Coronary artery (tissue), 2 donors: Measurements from ENCODE around the gene EPHA8.

Experiments
- DNase-seq: peaks from one replicate; pipeline ENCODE4 v3.0.0-alpha.2; 2017; ENCODE audit warnings: low spot score
- H3K27ac ChIP-seq, 2 donors: fragments of 200-600 bp; sonication (generic); one replicate each; pipeline ENCODE4 v1.5.1; 2016 to 2019
- H3K4me3 ChIP-seq: fragments of 200-600 bp; sonication (generic); 2 replicates; pipeline ENCODE4 v1.5.1; 2016; ENCODE audit warnings: mild to moderate bottlenecking, moderate library complexity
- TF ChIP-seq, protein P1 (sequence below): fragments of 200-600 bp; sonication (generic); IDR thresholded peaks from one replicate; pipeline ENCODE4 v1.5.1; 2019; ENCODE audit warnings: antibody characterized with exemption

The EPHA8 gene

DNA sequence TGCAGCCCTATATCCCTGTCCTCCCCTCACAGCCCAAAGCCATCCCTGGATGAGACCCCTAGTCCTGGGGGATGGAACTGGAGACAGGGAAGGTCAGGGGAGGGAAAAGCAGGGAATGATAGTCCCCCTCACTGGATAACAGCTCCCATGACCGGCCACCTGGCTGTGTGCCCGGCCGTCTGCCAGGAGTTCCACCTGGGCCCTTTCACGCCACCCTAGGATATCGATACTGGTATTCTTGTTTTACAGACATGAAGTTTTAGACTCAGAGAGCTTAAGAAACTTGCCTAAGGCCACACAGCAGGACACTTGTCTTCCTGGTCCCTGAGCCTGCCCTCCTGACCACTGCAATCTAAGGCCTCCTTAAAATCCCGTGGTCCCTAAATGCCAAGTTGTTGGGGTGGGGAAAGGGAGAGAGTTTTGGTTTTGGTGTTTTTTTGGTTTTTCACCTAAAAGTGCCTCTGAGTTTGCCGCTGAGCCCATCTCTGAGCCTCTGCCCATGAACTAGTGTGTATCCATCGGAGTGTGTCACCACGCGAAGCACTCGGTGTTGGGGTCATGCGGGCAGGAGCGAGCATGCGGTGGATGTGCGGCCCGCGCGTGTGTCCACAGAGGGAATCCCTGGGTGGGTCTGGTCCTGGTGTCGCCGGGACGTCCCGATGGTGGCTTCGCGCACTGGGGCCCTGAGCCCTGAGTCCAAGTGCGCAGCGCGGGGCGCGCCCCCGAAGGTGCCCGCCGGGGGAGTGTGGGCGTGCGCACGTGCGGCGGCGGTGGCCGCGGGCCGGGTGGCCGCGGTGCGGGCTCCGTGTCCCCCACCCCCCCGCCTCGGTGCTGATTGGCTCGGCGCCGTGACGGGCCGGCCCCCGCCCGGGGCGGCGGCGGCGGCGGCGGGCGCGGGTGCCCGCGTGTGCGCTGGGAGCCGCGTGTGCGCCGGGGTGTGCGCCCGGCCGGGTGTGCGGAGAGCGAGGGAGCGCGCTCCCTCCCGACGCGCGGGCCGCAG, at the start of gene EPHA8:
TSS of gene EPHA8 (plus strand) at position 906 of the 1,000 bp plus-strand sequence. CDS start 147 bp downstream, outside the sequence.
- no peak for DNase-seq
- Histone ChIP-seq H3K27ac (no peak within 1 kb of the TSS), H3K4me3 (peak within 1 kb of the TSS; percentile 68)
- TF ChIP-seq, protein P1, sequence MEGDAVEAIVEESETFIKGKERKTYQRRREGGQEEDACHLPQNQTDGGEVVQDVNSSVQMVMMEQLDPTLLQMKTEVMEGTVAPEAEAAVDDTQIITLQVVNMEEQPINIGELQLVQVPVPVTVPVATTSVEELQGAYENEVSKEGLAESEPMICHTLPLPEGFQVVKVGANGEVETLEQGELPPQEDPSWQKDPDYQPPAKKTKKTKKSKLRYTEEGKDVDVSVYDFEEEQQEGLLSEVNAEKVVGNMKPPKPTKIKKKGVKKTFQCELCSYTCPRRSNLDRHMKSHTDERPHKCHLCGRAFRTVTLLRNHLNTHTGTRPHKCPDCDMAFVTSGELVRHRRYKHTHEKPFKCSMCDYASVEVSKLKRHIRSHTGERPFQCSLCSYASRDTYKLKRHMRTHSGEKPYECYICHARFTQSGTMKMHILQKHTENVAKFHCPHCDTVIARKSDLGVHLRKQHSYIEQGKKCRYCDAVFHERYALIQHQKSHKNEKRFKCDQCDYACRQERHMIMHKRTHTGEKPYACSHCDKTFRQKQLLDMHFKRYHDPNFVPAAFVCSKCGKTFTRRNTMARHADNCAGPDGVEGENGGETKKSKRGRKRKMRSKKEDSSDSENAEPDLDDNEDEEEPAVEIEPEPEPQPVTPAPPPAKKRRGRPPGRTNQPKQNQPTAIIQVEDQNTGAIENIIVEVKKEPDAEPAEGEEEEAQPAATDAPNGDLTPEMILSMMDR = no peak

DNA sequence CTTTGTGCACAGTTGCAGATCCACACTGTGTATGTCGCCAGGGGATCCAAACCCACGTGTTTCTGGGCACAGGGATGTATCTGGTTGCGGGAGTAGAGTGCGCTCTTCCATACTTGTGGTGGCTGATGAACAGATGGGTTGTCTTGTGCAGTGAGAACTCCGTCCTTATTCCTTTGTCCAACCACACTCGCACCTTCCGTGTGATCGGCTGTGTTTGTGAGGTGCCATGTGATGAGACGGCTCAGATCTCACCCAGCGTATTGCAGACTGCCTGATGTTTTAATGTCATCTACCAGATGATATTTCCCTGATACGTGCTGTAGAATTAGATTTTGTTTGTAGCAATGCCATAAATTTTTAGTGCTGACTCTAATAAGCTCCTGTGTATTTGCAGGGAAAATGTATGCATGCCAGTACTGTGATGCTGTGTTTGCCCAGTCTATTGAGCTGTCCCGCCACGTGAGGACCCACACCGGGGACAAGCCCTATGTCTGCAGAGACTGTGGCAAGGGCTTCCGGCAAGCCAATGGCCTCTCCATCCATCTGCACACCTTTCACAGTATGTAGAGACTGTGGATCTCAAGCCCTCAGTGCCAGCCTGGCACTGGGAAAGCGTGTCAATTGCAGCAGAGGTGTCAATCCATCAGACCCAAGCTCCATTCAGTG, 46.2 kb upstream of the EPHA8 start:
- TF ChIP-seq, protein P1 = no peak
- no peak overlapping the region for H3K4me3 ChIP-seq
- H3K27ac ChIP-seq = peak overlapping the region in 1 of 2 donors; percentile 29
- no peak for DNase-seq

DNA sequence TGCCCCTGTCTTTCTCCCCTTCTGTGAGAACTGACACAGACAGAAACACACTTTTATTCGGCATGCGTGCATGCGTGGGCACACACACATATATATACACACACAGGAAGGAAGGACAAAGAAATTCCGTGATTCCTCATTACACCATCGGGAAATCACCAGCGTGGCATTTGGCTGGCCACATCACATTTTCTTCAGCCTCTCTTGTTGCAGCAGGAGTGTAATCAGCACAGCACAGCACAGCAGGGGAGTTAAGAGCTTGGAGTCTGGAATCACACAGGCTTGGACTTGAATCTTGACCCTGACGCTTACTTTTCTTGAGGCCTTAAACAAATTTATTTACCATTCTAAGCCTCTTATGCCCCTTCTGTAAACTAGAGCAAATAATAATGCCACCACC, 45.3 kb upstream of the EPHA8 start:
- TF ChIP-seq, protein P1 = no peak
- Histone ChIP-seq H3K27ac (peak overlapping the region; percentile 3 to 29), H3K4me3 (no peak overlapping the region)
- no peak for DNase-seq

DNA sequence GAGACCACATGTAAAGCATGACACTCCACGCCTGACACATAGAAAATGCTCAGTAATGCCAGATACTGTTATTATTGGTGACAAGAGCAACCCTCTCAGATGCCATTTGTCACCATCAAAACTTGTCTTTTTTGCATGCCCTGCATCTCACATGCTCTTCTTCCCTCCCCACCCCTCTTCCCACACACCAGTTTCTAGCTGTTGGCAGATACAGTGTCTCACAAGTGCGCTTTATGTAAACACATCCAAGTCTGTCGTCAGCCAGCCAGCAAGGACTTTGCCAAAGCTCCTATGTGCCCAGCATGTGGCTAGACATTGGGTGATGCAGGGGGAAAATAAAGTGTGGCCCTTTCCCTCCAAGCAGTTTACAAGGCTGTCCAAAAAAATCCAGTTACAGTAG, 44.9 kb upstream of the EPHA8 start:
- H3K4me3 ChIP-seq = no peak overlapping the region
- TF ChIP-seq, protein P1 = no peak
- no peak for DNase-seq
- H3K27ac ChIP-seq = peak overlapping the region; percentile 3 to 29

DNA sequence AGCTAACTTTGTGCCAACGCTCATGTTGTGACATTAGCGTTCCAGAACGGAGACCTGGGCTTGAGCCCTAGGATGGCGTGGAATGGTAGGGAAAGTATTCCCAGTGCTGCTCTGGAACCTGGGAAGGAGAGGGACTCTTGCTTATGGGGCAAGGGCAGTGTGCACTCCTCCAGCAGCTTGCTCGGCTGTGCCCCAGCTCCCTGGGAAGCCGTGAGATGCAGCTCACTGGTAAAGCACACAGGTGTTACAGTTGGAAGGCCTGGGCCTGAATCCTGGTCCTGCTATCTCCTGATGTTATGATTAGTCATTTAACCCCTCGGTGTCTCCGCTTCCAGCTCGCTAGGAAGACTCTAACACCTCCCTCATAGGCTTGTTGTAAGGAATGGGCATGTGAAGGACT, 42.4 kb upstream of the EPHA8 start:
- DNase-seq = no peak
- no peak overlapping the region for H3K27ac ChIP-seq
- H3K4me3 ChIP-seq = no peak overlapping the region
- TF ChIP-seq, protein P1 = no peak

DNA sequence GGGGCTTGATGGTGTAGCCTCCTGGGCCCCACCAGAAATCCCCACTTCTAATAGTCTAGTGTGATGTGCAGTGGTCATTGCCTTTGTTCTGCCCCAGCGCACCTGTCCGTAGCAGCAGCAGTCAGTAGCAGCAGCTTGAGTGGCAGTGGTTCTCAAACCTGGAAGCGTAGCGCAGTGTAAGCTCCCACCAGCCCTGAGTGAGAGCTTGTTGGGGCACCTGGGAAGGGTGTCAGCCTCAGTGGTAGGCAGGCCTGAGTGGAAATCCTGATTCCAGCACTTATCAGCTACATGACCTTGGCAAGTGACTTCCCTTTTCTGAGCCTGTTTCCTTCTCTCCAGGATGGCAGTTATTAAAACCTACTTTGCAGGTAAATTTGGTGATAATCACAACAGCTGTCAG, 41.6 kb upstream of the EPHA8 start:
- no peak overlapping the region for H3K27ac ChIP-seq
- no peak overlapping the region for H3K4me3 ChIP-seq
- TF ChIP-seq, protein P1 = no peak
- no peak for DNase-seq
